H1 (cell line): ENCODE measurements around the gene MEN1. TPM values are rescaled to one million over a fixed set of nuclear protein-coding genes. Genes with fewer than 3 reads are reported as not detected.

ENCODE experiments used
- CTCF ChIA-PET: fragments of 300-600 bp; sonication (Branson Sonifier 250); formaldehyde crosslinking; loops from one replicate; lab custom pipeline; 2021; ENCODE audit not compliant: partially characterized antibody; lab: Charles Lee
- POLR2A ChIA-PET: fragments of 300-600 bp; sonication (Branson Sonifier 250); formaldehyde crosslinking; loops from one replicate; lab custom pipeline; 2021; ENCODE audit warnings: inconsistent platforms; ENCODE audit not compliant: partially characterized antibody; lab: Charles Lee
- DNase-seq, 2 experiments: peaks; one replicate each; pipeline versions ENCODE4 v3.0.0 to v3.0.0-alpha.2; 2010 to 2022; ENCODE audit warnings: low spot score in 2 of 2, low read depth in 1 of 2, mixed read lengths in 1 of 2
- FAIRE-seq: peaks from 2 replicates; lab custom pipeline; 2011; peaks lifted over from hg19 to GRCh38; lab: Jason Lieb, UNC
- H2AFZ ChIP-seq: 2 replicates; pipeline ENCODE4 v1.8.1; 2012; ENCODE audit warnings: low read length, inconsistent platforms
- H2AK5ac ChIP-seq: 2 replicates; pipeline ENCODE4 v1.6.1; 2013; ENCODE audit warnings: low read depth, low read length
- H2BK120ac ChIP-seq: replicated peaks from 2 replicates; pipeline ENCODE3; 2013; ENCODE audit warnings: low read depth, low read length, inconsistent platforms
- H2BK12ac ChIP-seq: 2 replicates; pipeline ENCODE4 v1.6.1; 2013; ENCODE audit warnings: low read depth, low read length
- H2BK15ac ChIP-seq: 2 replicates; pipeline ENCODE4 v1.6.1; 2013; ENCODE audit warnings: low read length
- H2BK20ac ChIP-seq: 2 replicates; pipeline ENCODE4 v1.6.1; 2013; ENCODE audit warnings: low read length
- H2BK5ac ChIP-seq: 2 replicates; pipeline ENCODE4 v1.6.1; 2013; ENCODE audit warnings: low read depth, low read length
- H3K14ac ChIP-seq: 2 replicates; pipeline ENCODE4 v1.6.1; 2013; ENCODE audit warnings: inconsistent platforms; ENCODE audit not compliant: insufficient read length
- H3K18ac ChIP-seq: 2 replicates; pipeline ENCODE4 v1.6.1; 2013; ENCODE audit warnings: low read length; ENCODE audit errors: extremely low read depth
- H3K23ac ChIP-seq: 2 replicates; pipeline ENCODE4 v1.6.1; 2013; ENCODE audit warnings: inconsistent platforms; ENCODE audit not compliant: insufficient read length
- H3K23me2 ChIP-seq: 2 replicates; pipeline ENCODE4 v1.6.1; 2013; ENCODE audit warnings: low read depth, low read length
- H3K27ac ChIP-seq: 2 replicates; pipeline ENCODE4 v1.6.1; 2011; ENCODE audit warnings: low read depth, low read length, inconsistent platforms
- H3K27me3 ChIP-seq, 4 experiments: replicated peaks in 1 of 4; 1 replicate in 1 of 4; 2 replicates in 3 of 4; pipeline versions ENCODE4 v1.6.1 to v1.8.1; 2011 to 2013; ENCODE audit warnings: low read length in 3 of 4, mild to moderate bottlenecking in 3 of 4, inconsistent platforms in 2 of 4, mixed read lengths in 2 of 4, moderate library complexity in 1 of 4; ENCODE audit not compliant: control insufficient read depth in 3 of 4, insufficient read depth in 3 of 4; ENCODE audit errors: extremely low read depth in 1 of 4
- H3K36me3 ChIP-seq, 4 experiments: 2 replicates each; pipeline versions ENCODE4 v1.6.1 to v1.8.1; 2011 to 2013; ENCODE audit warnings: mild to moderate bottlenecking in 4 of 4, low read length in 3 of 4, moderate library complexity in 2 of 4, control low read depth in 1 of 4, inconsistent platforms in 1 of 4; ENCODE audit not compliant: insufficient read depth in 4 of 4, control insufficient read depth in 2 of 4
- H3K4ac ChIP-seq: replicated peaks from 2 replicates; pipeline ENCODE3; 2013; ENCODE audit warnings: low read length, low read depth, mixed read lengths, inconsistent platforms; ENCODE audit not compliant: insufficient read length
- H3K4me1 ChIP-seq, 4 experiments: replicated peaks in 1 of 4; 1 replicate in 1 of 4; 2 replicates in 3 of 4; pipeline versions ENCODE4 v1.6.1 to v1.8.1; 2011 to 2013; ENCODE audit warnings: low read length in 3 of 4, inconsistent platforms in 2 of 4, mixed read lengths in 1 of 4; ENCODE audit not compliant: insufficient read depth in 4 of 4, control insufficient read depth in 3 of 4
- H3K4me2 ChIP-seq, 2 experiments: 2 replicates each; pipeline versions ENCODE4 v1.6.1 to v1.8.1; 2011 to 2013; ENCODE audit warnings: low read depth in 2 of 2, low read length in 2 of 2, control low read depth in 1 of 2, inconsistent platforms in 1 of 2, mild to moderate bottlenecking in 1 of 2; ENCODE audit not compliant: insufficient read depth in 1 of 2
- H3K4me3 ChIP-seq, 4 experiments: fragments of 200-600, 300-600 bp in 1 of 4; sonication (generic), shearing (Covaris generic), sonication (Bioruptor Twin) in 1 of 4; 2 replicates each; pipeline versions ENCODE4 v1.5.1 to v1.8.1; 2011 to 2016; ENCODE audit warnings: low read length in 4 of 4, low read depth in 3 of 4, control low read depth in 2 of 4, inconsistent platforms in 2 of 4, mild to moderate bottlenecking in 2 of 4, mixed read lengths in 1 of 4, moderate library complexity in 1 of 4; ENCODE audit not compliant: insufficient read depth in 2 of 4; ENCODE audit errors: extremely low read depth in 1 of 4
- H3K56ac ChIP-seq: replicated peaks from 2 replicates; pipeline ENCODE3; 2013; ENCODE audit warnings: low read depth, mild to moderate bottlenecking, mixed read lengths, low read length, inconsistent platforms; ENCODE audit not compliant: insufficient read length
- H3K79me1 ChIP-seq: 2 replicates; pipeline ENCODE4 v1.6.1; 2013; ENCODE audit warnings: low read depth, low read length, control low read depth
- H3K79me2 ChIP-seq, 2 experiments: 2 replicates each; pipeline versions ENCODE4 v1.6.1 to v1.8.1; 2012 to 2013; ENCODE audit warnings: low read length in 2 of 2, mild to moderate bottlenecking in 2 of 2, inconsistent platforms in 1 of 2; ENCODE audit not compliant: insufficient read depth in 2 of 2, control insufficient read depth in 1 of 2
- H3K9ac ChIP-seq, 4 experiments: replicated peaks in 1 of 4; 1 replicate in 1 of 4; 2 replicates in 3 of 4; pipeline versions ENCODE4 v1.6.1 to v1.8.1; 2011 to 2013; ENCODE audit warnings: low read depth in 3 of 4, low read length in 3 of 4, control low read depth in 2 of 4, mild to moderate bottlenecking in 2 of 4, moderate library complexity in 2 of 4, inconsistent platforms in 1 of 4; ENCODE audit errors: extremely low read depth in 1 of 4
- H3K9me3 ChIP-seq, 2 experiments: 2 replicates each; pipeline versions ENCODE4 v1.6.1 to v1.8.1; 2012 to 2013; ENCODE audit warnings: mild to moderate bottlenecking in 2 of 2, moderate library complexity in 2 of 2, control low read depth in 1 of 2, inconsistent platforms in 1 of 2, low read depth in 1 of 2, low read length in 1 of 2, mixed read lengths in 1 of 2; ENCODE audit not compliant: insufficient read depth in 2 of 2
- H4K20me1 ChIP-seq, 2 experiments: replicated peaks in 1 of 2; 2 replicates each; pipeline versions ENCODE3 to v1.8.1; 2011 to 2013; ENCODE audit warnings: inconsistent platforms in 2 of 2, low read length in 2 of 2, mild to moderate bottlenecking in 1 of 2; ENCODE audit not compliant: insufficient read depth in 2 of 2, control insufficient read depth in 1 of 2
- H4K5ac ChIP-seq: 2 replicates; pipeline ENCODE4 v1.6.1; 2013; ENCODE audit warnings: low read length, low read depth, mixed read lengths, inconsistent platforms; ENCODE audit not compliant: insufficient read length
- H4K8ac ChIP-seq: 2 replicates; pipeline ENCODE4 v1.8.0; 2013; ENCODE audit warnings: mild to moderate bottlenecking, moderate library complexity, low read length, inconsistent platforms; ENCODE audit not compliant: insufficient read depth; ENCODE audit errors: extremely low read depth
- H4K91ac ChIP-seq: replicated peaks from 2 replicates; pipeline ENCODE3; 2013; ENCODE audit warnings: low read length, mixed read lengths, inconsistent platforms; ENCODE audit not compliant: insufficient read length
- FOSL1 ChIP-seq: IDR thresholded peaks from 2 replicates; pipeline ENCODE4 v1.6.1; 2011; ENCODE audit warnings: mild to moderate bottlenecking, low read depth, low read length, moderate library complexity; ENCODE audit not compliant: insufficient read depth
- HDAC6 ChIP-seq: IDR thresholded peaks from one replicate; pipeline ENCODE4 v1.7.1; 2012; ENCODE audit warnings: low read depth, mild to moderate bottlenecking, inconsistent platforms, low read length, moderate library complexity
- MAX ChIP-seq: IDR thresholded peaks from 2 replicates; pipeline ENCODE4 v1.6.1; 2012; ENCODE audit warnings: inconsistent platforms
- RBBP5 ChIP-seq: IDR thresholded peaks from 2 replicates; pipeline ENCODE4 v1.7.1; 2012; ENCODE audit warnings: low read depth, mild to moderate bottlenecking, inconsistent platforms, low read length, moderate library complexity, borderline replicate concordance
- SP1 ChIP-seq: IDR thresholded peaks from 2 replicates; pipeline ENCODE4 v1.6.1; 2011; ENCODE audit warnings: low read depth, low read length
- TAF7 ChIP-seq: optimal IDR thresholded peaks from 2 replicates; pipeline ENCODE3; 2011; ENCODE audit warnings: low read depth, mild to moderate bottlenecking, inconsistent platforms, low read length, moderate library complexity, borderline replicate concordance
- TBP ChIP-seq: IDR thresholded peaks from 2 replicates; pipeline ENCODE4 v1.6.1; 2011; ENCODE audit warnings: low read depth, low read length, improper control_type of control experiment
- TEAD4 ChIP-seq: IDR thresholded peaks from 2 replicates; pipeline ENCODE4 v1.6.1; 2012; ENCODE audit warnings: low read depth, low read length, inconsistent platforms, mixed read lengths
- ZNF274 ChIP-seq: IDR thresholded peaks from 2 replicates; pipeline ENCODE4 v1.7.0; 2012; ENCODE audit warnings: low read length, borderline replicate concordance; ENCODE audit errors: extremely low read depth
- WGBS, 2 experiments: shearing (Covaris generic) in 1 of 2; methylation state at CpG; one replicate each; pipeline versions ENCODE4 v1.1.6 to v1.1.7; 2013 to 2015; ENCODE audit warnings: low lambda C conversion rate in 2 of 2, mixed read lengths in 2 of 2, inconsistent platforms in 1 of 2, low coverage in 1 of 2, missing lambda C conversion rate in 1 of 2; ENCODE audit not compliant: insufficient replicate concordance in 2 of 2, insufficient coverage in 1 of 2, insufficient read length in 1 of 2; ENCODE audit errors: extremely low coverage in 1 of 2, missing lambda C conversion rate in 1 of 2; 5-methylcytosine and 5-hydroxymethylcytosine counted together
- polyA plus RNA-seq, 7 experiments: library from polyadenylated mRNA; depleted of rRNA in 3 of 7; stranded (reverse) in 5 of 7; unstranded in 2 of 7; fragments of >200 nt in 5 of 7; fragments of 200-250 nt in 2 of 7; gene quantifications; 1 replicate in 5 of 7; 2 replicates in 1 of 7; 4 replicates in 1 of 7; pipeline versions ENCODE4 v1.2.1 to v1.2.3, GENCODE V29; 2011 to 2013; ENCODE audit warnings: missing spikeins in 2 of 7, mixed read lengths in 2 of 7
- total RNA-seq: library from RNA; stranded (reverse); fragmentation: NEBNext Ultra II Directional; extraction: Animal tissue kit (Norgen Biotek cat#: 25700); gene quantifications from 2 replicates; pipeline ENCODE4 v1.2.1, GENCODE V29; 2021
- TF ChIP-seq, protein P1 (sequence below): IDR thresholded peaks from 2 replicates; pipeline ENCODE4 v1.6.1; 2011; ENCODE audit warnings: low read depth, mild to moderate bottlenecking, low read length; ENCODE audit not compliant: insufficient read depth
- TF ChIP-seq, protein P2 (sequence below): IDR thresholded peaks from 2 replicates; pipeline ENCODE4 v1.6.1; 2012; ENCODE audit warnings: low read length, inconsistent platforms

MEN1 gene
- total and polyA plus RNA-seq, 2 of the 8 experiments (the other 6 are each of a cell fraction or from before 2014, with no cell fraction given): 47.2 to 56.3 TPM

GRCh38 chr11:64833198-64833502, 22.8 kb upstream of the MEN1 start:
- Histone ChIP-seq H2AK5ac (no peak overlapping the region), H3K4me2 (no peak overlapping the region), H4K91ac (no peak overlapping the region), H3K79me2 (no peaks in the 10 kb centered on the region), H3K23me2 (no peaks in the 10 kb centered on the region), H2AFZ (no peak overlapping the region), H3K4me3 (no peak overlapping the region), H3K36me3 (peaks cover 5 to 35% (median 14%) of the 10 kb centered on the region in 4 experiments; a peak in 5 of 8 replicates), H3K9me3 (no peaks in the 10 kb centered on the region), H3K4me1 (no peaks in the 10 kb centered on the region), H3K56ac (no peak overlapping the region), H3K27me3 (no peaks in the 10 kb centered on the region), H2BK15ac (no peak overlapping the region), H3K9ac (no peak overlapping the region), H3K23ac (no peak overlapping the region), H2BK20ac (no peak overlapping the region), H3K14ac (no peak overlapping the region), H2BK5ac (no peak overlapping the region), H2BK12ac (no peak overlapping the region), H4K8ac (no peak overlapping the region), H2BK120ac (no peak overlapping the region), H3K79me1 (no peaks in the 10 kb centered on the region), H3K4ac (no peak overlapping the region), H3K18ac (no peak overlapping the region), H4K5ac (no peak overlapping the region), H4K20me1 (peaks cover 7 to 8% of the 10 kb centered on the region in 2 experiments), H3K27ac (no peak overlapping the region)
- TF ChIP-seq HDAC6 (no peak), FOSL1 (no peak), MAX (no peak), SP1 (no peak), TAF7 (no peak), RBBP5 (no peak), TEAD4 (no peak), TBP (no peak), ZNF274 (no peak)
- TF ChIP-seq, protein P1, sequence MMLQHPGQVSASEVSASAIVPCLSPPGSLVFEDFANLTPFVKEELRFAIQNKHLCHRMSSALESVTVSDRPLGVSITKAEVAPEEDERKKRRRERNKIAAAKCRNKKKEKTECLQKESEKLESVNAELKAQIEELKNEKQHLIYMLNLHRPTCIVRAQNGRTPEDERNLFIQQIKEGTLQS: no peak
- TF ChIP-seq, protein P2, sequence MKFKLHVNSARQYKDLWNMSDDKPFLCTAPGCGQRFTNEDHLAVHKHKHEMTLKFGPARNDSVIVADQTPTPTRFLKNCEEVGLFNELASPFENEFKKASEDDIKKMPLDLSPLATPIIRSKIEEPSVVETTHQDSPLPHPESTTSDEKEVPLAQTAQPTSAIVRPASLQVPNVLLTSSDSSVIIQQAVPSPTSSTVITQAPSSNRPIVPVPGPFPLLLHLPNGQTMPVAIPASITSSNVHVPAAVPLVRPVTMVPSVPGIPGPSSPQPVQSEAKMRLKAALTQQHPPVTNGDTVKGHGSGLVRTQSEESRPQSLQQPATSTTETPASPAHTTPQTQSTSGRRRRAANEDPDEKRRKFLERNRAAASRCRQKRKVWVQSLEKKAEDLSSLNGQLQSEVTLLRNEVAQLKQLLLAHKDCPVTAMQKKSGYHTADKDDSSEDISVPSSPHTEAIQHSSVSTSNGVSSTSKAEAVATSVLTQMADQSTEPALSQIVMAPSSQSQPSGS: no peak
- POLR2A ChIA-PET: interaction anchor here (1.0 kb wide), 1 partner anchor 18 kb away, joined by 5 read pairs; no protein-coding TSS in a partner anchor
- 94% methylated on average over 12 of the region's 12 CpGs; no CpG with 5 or more reads in 1 of the 2 experiments for WGBS, 2 experiments
- DNase-seq (no peak), FAIRE-seq (no peak)
- CTCF ChIA-PET: interaction anchor here (1.0 to 1.9 kb wide), 3 partner anchors 15 to 29 kb away, joined by 3 to 6 read pairs (median 3); partner anchors contain the start of gene MAP4K2
